T-helper 17 cell (primary cell): ENCODE results near the gene STAB2. TPM values are rescaled to one million over a fixed set of nuclear protein-coding genes. Genes with fewer than 3 reads are reported as not detected.

ENCODE experiments used
- ATAC-seq: fragments of 150-1000 bp; cut with Tn5 transposase; 2 replicates; pipeline ENCODE4 v1.10.0; 2021; ENCODE audit warnings: mild to moderate bottlenecking, moderate library complexity
- DNase-seq, 3 donors: peaks; one replicate each; pipeline versions ENCODE4 v3.0.0 to v3.0.0-alpha.2; 2020 to 2021
- H3K9me3 ChIP-seq: one replicate; pipeline ENCODE4 v1.7.0; 2013; ENCODE audit warnings: low read length, mild to moderate bottlenecking; ENCODE audit not compliant: control insufficient read depth, poor library complexity, severe bottlenecking
- H3K27ac Mint-ChIP-seq: one replicate; pipeline ENCODE4 v1.8.0; 2022; ENCODE audit warnings: mild to moderate bottlenecking, moderate library complexity, mixed read lengths
- H3K27me3 Mint-ChIP-seq: one replicate; pipeline ENCODE4 v1.8.0; 2022; ENCODE audit warnings: mixed read lengths
- H3K36me3 Mint-ChIP-seq: one replicate; pipeline ENCODE4 v1.8.0; 2022; ENCODE audit warnings: low read depth, mixed read lengths
- H3K4me1 Mint-ChIP-seq: one replicate; pipeline ENCODE4 v1.8.0; 2022; ENCODE audit warnings: mild to moderate bottlenecking, mixed read lengths
- H3K4me3 Mint-ChIP-seq: one replicate; pipeline ENCODE4 v1.8.0; 2022; ENCODE audit warnings: mild to moderate bottlenecking, moderate library complexity, mixed read lengths
- total RNA-seq, 4 donors: library from RNA in 2 of 4; stranded (reverse) in 2 of 4; gene quantifications; one replicate each; pipeline ENCODE4 v1.2.3 and lab custom pipeline; 2022 to 2026

STAB2 gene
- total RNA-seq, 2 donors from 2014 or later = not detected

DNA sequence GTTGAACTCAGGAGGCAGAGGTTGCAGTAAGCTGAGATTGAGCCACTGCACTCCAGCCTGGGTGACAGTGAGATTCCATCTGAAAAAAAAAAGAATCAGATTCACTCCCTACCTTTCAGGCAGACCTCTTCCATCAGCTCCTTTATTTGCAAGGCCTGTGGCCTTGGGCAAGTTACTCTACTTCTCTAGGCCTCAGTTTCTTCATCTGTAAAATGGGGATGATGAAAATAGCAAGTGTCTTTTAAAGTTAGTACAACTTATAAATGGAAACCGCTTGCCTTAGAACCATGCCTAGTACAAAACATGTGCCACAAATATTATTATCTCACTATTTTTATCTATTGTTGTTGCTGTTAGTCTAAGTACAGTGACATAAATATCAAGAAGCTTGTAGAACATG, 84.3 kb downstream of the STAB2 start:
- Mint-ChIP-seq H3K4me1 (no peaks in the 10 kb centered on the region), H3K27ac (no peak overlapping the region), H3K4me3 (no peak overlapping the region)

DNA sequence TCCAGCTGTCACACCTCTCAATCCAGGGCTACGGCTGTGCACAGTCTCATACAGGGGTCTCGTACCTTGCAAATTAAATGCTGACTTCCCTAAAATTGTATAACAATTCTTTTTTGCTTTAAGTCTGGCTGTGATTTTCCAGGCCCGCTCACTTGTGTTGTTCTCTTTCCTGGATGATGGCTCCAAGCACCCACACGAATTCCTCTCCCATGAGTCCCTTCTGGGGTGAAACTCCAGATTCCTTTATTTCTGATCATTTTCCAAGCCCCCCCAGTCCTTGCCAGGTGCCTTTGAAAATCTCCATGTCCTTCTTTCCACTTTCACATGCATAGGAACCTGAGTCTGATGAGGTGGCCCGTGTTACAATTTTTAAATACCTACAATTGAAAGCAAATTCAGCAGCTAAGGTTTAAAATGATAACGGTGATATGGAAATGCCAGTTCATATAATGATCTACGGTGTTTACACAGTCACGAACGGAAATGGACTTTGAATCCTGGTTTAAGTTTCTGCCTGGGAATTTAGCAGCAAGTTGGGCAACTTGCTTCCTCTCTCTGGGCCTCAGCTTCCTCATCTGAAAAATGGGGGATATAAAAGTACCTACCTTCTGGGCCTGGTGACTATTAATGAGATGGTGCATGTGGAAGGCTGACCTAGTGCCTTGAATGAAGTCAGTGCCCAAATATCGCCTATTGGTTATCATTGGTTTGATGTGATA, 85.5 kb downstream of the STAB2 start:
- ATAC-seq (no peak), DNase-seq (no peak)
- Mint-ChIP-seq H3K4me1 (no peaks in the 10 kb centered on the region), H3K4me3 (no peak overlapping the region), H3K27me3 (peaks cover 29% of the 10 kb centered on the region), H3K36me3 (no peaks in the 10 kb centered on the region), H3K27ac (no peak overlapping the region)
- H3K9me3 ChIP-seq = no peaks in the 10 kb centered on the region

More for the DNA sequence above, 84.3 kb downstream of the STAB2 start:
- ATAC-seq (no peak), DNase-seq (no peak)
- Mint-ChIP-seq H3K36me3 (no peaks in the 10 kb centered on the region), H3K27me3 (peaks cover 28% of the 10 kb centered on the region)
- no peaks in the 10 kb centered on the region for H3K9me3 ChIP-seq

GRCh38 chr12:103673487-103673886, 86.4 kb downstream of the STAB2 start:
- Mint-ChIP-seq H3K27ac (no peak overlapping the region), H3K36me3 (no peaks in the 10 kb centered on the region), H3K27me3 (peaks cover 29% of the 10 kb centered on the region), H3K4me3 (no peak overlapping the region), H3K4me1 (no peaks in the 10 kb centered on the region)
- DNase-seq (no peak), ATAC-seq (no peak)
- no peaks in the 10 kb centered on the region for H3K9me3 ChIP-seq

DNA sequence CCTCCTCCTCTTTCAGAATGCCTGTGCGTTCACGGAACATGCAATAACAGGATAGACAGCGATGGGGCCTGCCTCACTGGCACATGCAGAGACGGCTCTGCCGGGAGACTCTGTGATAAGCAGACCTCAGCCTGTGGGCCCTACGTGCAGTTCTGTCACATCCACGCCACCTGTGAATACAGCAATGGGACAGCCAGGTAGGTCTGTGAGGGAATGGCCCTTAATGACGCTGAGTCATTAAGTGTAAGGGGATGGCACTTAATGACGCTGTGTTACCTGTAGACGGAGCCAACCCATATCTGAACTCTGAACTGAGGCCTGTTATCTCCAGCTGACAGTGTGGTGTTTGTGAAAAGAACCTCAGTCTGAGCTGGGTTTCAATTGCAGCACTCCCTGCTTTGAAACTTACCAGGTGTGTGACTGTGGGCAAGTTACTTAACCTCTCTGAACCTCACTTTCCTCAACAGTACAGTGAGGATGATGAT, 86.9 kb downstream of the STAB2 start:
- DNase-seq = no peak
- Mint-ChIP-seq H3K4me3 (no peak overlapping the region), H3K4me1 (no peaks in the 10 kb centered on the region), H3K36me3 (no peaks in the 10 kb centered on the region), H3K27ac (no peak overlapping the region), H3K27me3 (peaks cover 30% of the 10 kb centered on the region)
- H3K9me3 ChIP-seq = no peaks in the 10 kb centered on the region
- ATAC-seq = no peak

GRCh38 chr12:103676893-103677292, 89.8 kb downstream of the STAB2 start:
- H3K27ac Mint-ChIP-seq = no peak overlapping the region
- H3K4me3 Mint-ChIP-seq = no peak overlapping the region
- no peaks in the 10 kb centered on the region for H3K9me3 ChIP-seq
- no peaks in the 10 kb centered on the region for H3K36me3 Mint-ChIP-seq
- H3K4me1 Mint-ChIP-seq = peaks cover 2% of the 10 kb centered on the region
- ATAC-seq (no peak), DNase-seq (no peak)
- H3K27me3 Mint-ChIP-seq = peaks cover 32% of the 10 kb centered on the region

- no peak for DNase-seq
- ATAC-seq = no peak
- H3K9me3 ChIP-seq = no peaks in the 10 kb centered on the region
- Mint-ChIP-seq H3K27ac (no peak overlapping the region), H3K27me3 (peaks cover 32% of the 10 kb centered on the region), H3K4me1 (peaks cover 2% of the 10 kb centered on the region), H3K36me3 (no peaks in the 10 kb centered on the region), H3K4me3 (no peak overlapping the region)
These were observed 90.3 kb downstream of the STAB2 start for GRCh38 chr12:103677341-103677740.

GRCh38 chr12:103677905-103678304, 90.8 kb downstream of the STAB2 start:
- no peak overlapping the region for H3K27ac Mint-ChIP-seq
- no peaks in the 10 kb centered on the region for H3K9me3 ChIP-seq
- H3K36me3 Mint-ChIP-seq = no peaks in the 10 kb centered on the region
- peaks cover 32% of the 10 kb centered on the region for H3K27me3 Mint-ChIP-seq
- H3K4me3 Mint-ChIP-seq = no peak overlapping the region
- peaks cover 2% of the 10 kb centered on the region for H3K4me1 Mint-ChIP-seq
- ATAC-seq = no peak
- no peak for DNase-seq

GRCh38 chr12:103679421-103680170, 92.5 kb downstream of the STAB2 start:
- H3K9me3 ChIP-seq = no peaks in the 10 kb centered on the region
- H3K36me3 Mint-ChIP-seq = no peaks in the 10 kb centered on the region
- peaks cover 32% of the 10 kb centered on the region for H3K27me3 Mint-ChIP-seq
- no peak overlapping the region for H3K27ac Mint-ChIP-seq
- H3K4me1 Mint-ChIP-seq = peaks cover 2% of the 10 kb centered on the region
- ATAC-seq (no peak), DNase-seq (no peak)
- no peak overlapping the region for H3K4me3 Mint-ChIP-seq

GRCh38 chr12:103680591-103681141, 93.6 kb downstream of the STAB2 start:
- ATAC-seq (no peak), DNase-seq (no peak)
- H3K9me3 ChIP-seq = no peaks in the 10 kb centered on the region
- Mint-ChIP-seq H3K4me3 (no peak overlapping the region), H3K27ac (no peak overlapping the region), H3K27me3 (peaks cover 38% of the 10 kb centered on the region), H3K36me3 (no peaks in the 10 kb centered on the region), H3K4me1 (peaks cover 2% of the 10 kb centered on the region)

DNA sequence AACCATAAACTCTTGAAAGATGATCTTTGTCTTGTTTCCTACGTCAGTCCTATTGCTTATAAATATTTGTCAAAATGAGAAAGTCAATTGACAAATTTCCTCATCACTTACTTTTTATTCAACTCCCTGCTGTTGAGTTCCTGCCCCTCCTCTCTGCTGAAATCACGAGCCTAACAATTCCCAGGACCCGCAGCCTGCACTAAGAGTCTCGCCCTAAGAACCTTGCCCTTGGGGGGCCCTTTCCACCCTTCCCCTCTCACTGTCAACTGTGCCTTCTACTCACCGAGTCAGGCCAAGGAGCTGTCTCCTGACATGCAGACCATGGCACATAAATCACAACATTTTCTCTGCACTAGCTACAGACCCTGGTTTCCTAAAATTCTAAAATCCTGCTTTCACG, 99.0 kb downstream of the STAB2 start:
- Mint-ChIP-seq H3K27me3 (peaks cover 27% of the 10 kb centered on the region), H3K36me3 (no peaks in the 10 kb centered on the region), H3K4me3 (no peak overlapping the region), H3K27ac (no peak overlapping the region), H3K4me1 (no peaks in the 10 kb centered on the region)
- ATAC-seq (no peak), DNase-seq (no peak)
- H3K9me3 ChIP-seq = no peaks in the 10 kb centered on the region

GRCh38 chr12:103687253-103687652, 100.2 kb downstream of the STAB2 start:
- H3K4me3 Mint-ChIP-seq = no peak overlapping the region
- H3K36me3 Mint-ChIP-seq = no peaks in the 10 kb centered on the region
- peaks cover 30% of the 10 kb centered on the region for H3K27me3 Mint-ChIP-seq
- no peaks in the 10 kb centered on the region for H3K4me1 Mint-ChIP-seq
- H3K9me3 ChIP-seq = no peaks in the 10 kb centered on the region
- no peak overlapping the region for H3K27ac Mint-ChIP-seq
- ATAC-seq (no peak), DNase-seq (no peak)

GRCh38 chr12:103688376-103689063, 101.4 kb downstream of the STAB2 start:
- H3K36me3 Mint-ChIP-seq = no peaks in the 10 kb centered on the region
- ATAC-seq (no peak), DNase-seq (no peak)
- peaks cover 40% of the 10 kb centered on the region for H3K27me3 Mint-ChIP-seq
- H3K4me3 Mint-ChIP-seq = no peak overlapping the region
- no peak overlapping the region for H3K27ac Mint-ChIP-seq
- H3K4me1 Mint-ChIP-seq = no peaks in the 10 kb centered on the region
- no peaks in the 10 kb centered on the region for H3K9me3 ChIP-seq

DNA sequence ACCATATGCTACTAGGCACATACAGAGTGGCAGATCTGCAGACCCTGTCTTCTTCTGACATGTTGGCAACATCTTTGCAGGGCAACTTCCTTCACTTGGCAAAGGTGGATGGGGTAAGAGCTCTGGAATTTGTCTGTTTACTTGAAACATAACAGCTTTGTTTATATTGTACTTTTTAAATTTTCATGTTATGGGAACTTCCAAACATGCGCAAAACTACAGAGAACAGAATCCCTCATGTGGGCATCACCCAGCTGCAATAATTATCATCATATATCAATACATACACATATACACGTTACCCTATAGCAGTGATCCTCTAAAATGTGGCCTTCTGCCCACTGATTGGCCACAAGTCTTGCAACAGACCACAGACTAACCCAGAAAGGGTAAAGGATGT, 103.4 kb downstream of the STAB2 start:
- H3K27ac Mint-ChIP-seq = no peak overlapping the region
- ATAC-seq = no peak
- peaks cover 44% of the 10 kb centered on the region for H3K27me3 Mint-ChIP-seq
- DNase-seq = no peak
- H3K4me3 Mint-ChIP-seq = no peak overlapping the region
- H3K9me3 ChIP-seq = no peaks in the 10 kb centered on the region
- H3K4me1 Mint-ChIP-seq = peaks cover 2% of the 10 kb centered on the region
- no peaks in the 10 kb centered on the region for H3K36me3 Mint-ChIP-seq
